HG02623 (cell line): ENCODE results near the gene ZFYVE21.

Experiments
- ATAC-seq: cut with Tn5 transposase; IDR thresholded peaks from one replicate; pipeline ENCODE4 v1.9.1; 2021; ENCODE audit warnings: moderate library complexity; ENCODE audit not compliant: unreplicated experiment

ZFYVE21 gene

GRCh38 chr14:103736546-103737431, 21.2 kb downstream of the ZFYVE21 start:
- ATAC-seq = no peak

GRCh38 chr14:103737432-103738045, 21.9 kb downstream of the ZFYVE21 start:
- no peak for ATAC-seq

- no peak for ATAC-seq
These were observed 22.6 kb downstream of the ZFYVE21 start for GRCh38 chr14:103738166-103738565.

DNA sequence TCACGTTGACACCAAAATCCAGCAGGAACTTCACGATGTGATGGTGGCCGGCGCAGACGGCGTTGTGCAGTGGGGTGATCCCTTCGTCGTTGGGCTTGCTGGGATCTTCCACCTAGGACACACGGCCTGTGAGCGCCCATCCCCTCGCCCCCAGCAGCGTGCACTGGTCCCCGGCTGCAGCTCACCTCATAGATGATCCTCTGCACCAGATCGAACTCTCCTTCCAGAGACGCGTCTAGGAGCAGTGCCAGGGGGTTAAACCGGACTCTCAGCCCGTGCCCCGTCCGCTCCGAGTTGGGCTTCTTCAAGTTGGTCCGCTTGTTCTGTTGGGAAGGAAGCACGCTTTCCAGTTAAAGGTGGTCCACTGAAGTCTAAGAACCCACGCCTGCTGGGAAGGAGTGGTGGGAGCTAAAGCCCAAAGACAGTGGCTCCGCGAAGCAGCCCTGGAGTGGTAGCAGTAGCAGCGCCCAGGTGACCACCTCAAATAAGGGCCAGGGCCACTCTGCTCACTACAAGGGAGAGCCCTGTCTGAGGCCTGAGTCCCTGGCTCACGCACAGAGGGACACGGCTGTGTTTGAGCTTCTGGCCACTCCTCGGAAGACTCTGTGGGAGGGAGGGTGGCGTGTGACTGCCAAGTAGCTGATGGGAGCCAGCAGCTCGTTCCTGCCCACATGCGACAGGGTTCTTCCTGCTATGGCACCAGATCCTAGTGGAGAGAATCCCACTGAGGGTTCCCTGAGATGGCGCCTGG, 23.3 kb downstream of the ZFYVE21 start:
- ATAC-seq = no peak

GRCh38 chr14:103739466-103739792, 23.8 kb downstream of the ZFYVE21 start:
- ATAC-seq = no peak

- no peak for ATAC-seq
These were observed 24.3 kb downstream of the ZFYVE21 start for GRCh38 chr14:103739793-103740501.

DNA sequence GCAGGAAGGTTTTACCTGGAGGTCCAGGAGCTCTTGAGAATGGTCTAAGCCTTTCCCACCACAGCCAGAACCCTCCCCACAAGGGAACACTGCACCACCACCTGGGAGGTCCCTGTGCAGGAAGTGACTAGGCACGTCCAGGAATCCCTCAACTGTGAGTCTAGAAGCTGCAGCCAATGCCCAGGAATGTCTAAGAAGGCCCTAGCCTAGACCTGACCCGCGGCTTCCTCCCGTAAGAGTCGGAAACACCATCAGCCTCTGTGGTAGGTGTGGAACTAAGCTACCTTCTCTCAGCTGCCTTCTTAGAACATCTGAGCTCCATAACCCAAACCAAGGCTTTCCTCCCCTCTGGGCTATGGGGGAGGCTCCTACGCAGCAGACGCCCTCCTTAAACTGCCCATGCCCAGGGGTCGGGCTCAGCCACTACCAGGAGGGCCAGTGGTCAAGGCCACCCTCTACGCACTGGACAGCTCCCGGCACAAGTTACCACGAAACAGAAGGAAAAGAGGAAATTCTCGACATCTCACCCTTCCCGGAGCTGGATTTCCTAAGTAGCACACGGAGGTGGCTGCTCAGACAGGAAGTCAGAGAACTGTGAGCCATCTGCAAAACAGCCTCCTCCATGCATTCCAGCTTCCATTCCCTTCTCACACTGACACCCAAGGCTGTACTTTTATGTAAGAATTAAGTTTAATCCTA, 25.5 kb downstream of the ZFYVE21 start:
- no peak for ATAC-seq

GRCh38 chr14:103741876-103742275, 26.3 kb downstream of the ZFYVE21 start:
- ATAC-seq = no peak

DNA sequence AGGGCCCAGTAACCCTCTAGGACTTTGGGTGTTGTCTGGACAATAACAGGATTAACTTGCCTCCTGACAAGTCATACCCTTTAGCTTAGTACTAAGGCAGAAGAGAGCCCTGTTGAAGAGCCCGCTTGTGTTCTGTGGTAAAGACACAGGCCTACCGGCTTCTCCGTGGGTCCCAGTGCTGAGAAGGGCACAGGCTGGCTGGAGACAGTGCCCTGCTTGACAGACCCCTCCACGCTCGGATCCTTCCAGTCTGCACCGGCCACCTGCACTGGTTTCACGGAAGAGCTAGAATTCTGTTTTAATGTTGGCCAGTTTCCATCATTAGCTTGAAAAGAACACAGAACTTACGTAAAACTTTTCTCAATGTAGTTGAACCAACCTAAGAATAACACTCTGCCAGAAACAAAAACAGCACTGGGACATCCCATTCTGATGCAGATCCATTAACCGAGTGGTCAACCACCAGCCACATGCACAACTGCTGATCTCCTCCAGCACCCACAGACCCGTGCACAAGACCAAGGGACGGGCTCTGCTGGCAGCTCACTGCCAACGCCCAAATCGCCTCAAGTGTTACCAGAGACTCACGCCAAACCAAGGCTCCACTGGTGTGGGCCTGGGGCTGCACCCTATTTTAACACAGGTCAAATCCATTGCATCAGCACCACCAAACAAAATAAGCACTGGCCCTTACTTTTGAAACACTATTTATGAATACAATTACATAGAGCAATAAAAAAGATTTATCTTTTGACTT, 27.1 kb downstream of the ZFYVE21 start:
- ATAC-seq = no peak

DNA sequence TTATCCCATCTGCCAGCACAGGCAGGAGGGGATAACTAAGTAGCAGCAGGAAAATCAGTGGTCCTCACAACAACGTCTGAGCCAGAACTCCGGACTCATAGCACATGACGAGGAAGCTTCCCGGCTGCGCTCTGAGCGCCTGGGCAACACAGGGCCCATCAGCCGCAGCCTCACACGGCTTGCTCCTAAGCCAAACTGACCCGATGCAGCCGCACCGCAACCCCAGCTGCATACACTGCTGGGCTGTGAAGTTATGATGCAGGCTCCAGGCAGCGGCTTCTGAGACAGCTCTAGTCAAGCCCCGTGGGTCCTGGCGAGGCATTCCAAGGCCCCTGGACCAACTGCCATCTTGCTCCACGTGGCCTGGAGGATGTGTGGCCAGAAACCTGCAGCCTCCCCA, 28.1 kb downstream of the ZFYVE21 start:
- no peak for ATAC-seq

DNA sequence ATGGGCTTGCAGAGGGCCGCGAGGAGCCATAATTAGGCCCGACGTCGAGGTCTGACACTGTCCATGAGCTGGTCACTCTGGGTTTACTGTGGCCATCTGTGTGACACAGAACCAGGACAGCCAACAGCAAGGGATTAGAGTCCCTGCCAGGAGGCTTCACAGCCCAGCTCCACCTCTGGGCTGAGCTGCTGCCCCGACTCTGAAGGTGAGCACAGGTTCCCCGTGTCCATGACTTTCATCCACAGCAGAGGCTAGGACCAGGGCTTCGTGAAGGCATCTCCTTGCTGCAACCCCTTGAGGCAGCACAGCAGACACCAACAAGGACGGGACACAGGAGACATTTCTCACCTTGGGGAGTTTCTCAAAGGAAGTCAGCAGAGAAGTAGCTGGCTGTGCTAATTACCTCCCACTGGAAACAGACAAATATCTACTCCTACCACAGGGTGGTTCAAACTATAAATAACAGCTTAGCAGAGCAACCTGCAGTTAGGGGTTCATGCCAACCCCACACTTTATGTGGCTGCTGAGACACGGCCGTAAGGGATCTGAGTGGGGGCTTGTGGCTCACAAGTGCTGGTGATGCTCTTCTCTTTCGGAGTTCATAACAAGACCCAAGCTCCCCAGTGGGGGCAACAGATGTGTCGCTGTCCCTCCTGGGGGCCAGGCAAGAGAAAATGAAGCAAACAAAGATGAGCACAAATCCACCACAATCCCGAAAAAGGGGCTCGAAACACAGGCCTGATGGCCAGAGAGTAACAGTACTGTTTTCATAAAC, 29.2 kb downstream of the ZFYVE21 start:
- ATAC-seq = no peak

DNA sequence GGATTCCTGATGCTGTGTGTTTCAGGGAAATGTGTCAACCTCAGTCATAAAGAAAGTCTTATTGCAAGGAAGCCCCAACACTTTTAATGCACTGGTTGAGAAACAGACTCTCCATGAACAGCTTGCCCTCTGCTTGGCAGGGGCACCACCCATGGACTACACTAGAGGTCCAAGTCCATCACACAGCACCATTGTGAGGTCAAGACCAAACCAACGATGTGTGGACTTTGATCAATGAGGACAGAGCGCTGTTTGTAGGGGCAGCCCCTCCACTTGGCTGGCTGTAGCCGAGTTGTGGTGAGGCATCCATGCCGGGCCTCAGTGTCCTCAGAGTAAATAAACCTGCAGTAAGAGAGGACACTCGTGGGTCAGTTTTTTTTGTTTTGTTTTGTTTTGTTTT, 29.8 kb downstream of the ZFYVE21 start:
- ATAC-seq = no peak

GRCh38 chr14:103746701-103747100, 31.1 kb downstream of the ZFYVE21 start:
- ATAC-seq = no peak

GRCh38 chr14:103748534-103748857, 32.9 kb downstream of the ZFYVE21 start:
- no peak for ATAC-seq

- ATAC-seq = no peak
These were observed 33.8 kb downstream of the ZFYVE21 start for GRCh38 chr14:103749452-103749851.

GRCh38 chr14:103749860-103750259, 34.2 kb downstream of the ZFYVE21 start:
- ATAC-seq = no peak

DNA sequence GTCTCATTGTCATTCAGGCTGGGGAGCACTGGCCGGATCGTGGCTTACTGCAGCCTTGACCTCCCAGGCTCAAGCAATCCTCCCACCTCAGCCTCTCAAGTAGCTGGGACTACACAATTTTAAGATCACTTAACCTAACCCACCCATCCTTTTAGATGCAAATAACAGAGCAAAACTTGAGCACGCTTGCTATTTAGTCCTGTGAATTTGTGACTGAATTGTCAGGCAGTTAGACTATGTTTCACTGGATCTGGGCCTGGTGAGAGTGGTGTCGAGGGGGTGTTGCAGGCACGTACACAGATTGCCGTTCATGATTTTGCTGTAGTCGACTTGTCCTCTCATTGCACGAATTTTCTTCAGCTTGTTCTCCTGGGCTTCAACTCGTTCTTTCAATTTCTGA, 38.2 kb downstream of the ZFYVE21 start:
- ATAC-seq = no peak

DNA sequence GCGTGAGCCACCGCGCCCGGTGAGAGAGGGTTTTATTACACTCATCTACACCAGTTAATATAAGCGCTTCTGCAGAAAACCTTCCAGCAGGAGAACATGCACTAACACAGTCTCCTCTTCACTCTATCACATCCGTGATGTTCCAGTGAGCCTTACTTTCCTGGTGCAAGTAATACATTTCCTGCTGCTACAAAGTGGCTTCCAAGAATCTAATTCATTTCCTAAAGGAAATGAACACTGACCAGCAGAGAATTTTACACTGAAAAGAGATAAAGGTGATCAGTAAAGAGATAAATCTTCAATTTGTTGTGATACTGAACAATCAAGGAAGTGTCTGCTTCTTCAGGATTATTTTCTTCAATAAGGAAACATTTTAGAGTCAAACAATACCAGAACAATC, 39.5 kb downstream of the ZFYVE21 start:
- no peak for ATAC-seq

GRCh38 chr14:103758059-103758776, 42.6 kb downstream of the ZFYVE21 start:
- ATAC-seq = no peak
